Tongue (tissue), 3 donors: ENCODE data around the gene CABP2. TPM values are rescaled to one million over a fixed set of nuclear protein-coding genes. Genes with fewer than 3 reads are reported as not detected.
"Not testable (repeated sequence)": the region's sequence is repeated elsewhere in the genome, so short reads cannot be mapped to it uniquely, and the experiment has no call there.

ENCODE experiments used
- DNase-seq: peaks from one replicate; pipeline ENCODE4 v3.0.0-alpha.2; 2015
- small RNA-seq: library from RNA; depleted of rRNA; stranded (forward); fragments of <200 nt; gene quantifications from one replicate; pipeline ENCODE3, GENCODE V24; 2014; ENCODE audit warnings: low replicate concordance
- total RNA-seq: library from RNA; depleted of rRNA; stranded (reverse); fragments of >200 nt; gene quantifications from one replicate; pipeline ENCODE4 v1.2.3, GENCODE V29; 2014

The CABP2 gene
- total RNA-seq, 1 donor from 2014 or later = not detected

DNA sequence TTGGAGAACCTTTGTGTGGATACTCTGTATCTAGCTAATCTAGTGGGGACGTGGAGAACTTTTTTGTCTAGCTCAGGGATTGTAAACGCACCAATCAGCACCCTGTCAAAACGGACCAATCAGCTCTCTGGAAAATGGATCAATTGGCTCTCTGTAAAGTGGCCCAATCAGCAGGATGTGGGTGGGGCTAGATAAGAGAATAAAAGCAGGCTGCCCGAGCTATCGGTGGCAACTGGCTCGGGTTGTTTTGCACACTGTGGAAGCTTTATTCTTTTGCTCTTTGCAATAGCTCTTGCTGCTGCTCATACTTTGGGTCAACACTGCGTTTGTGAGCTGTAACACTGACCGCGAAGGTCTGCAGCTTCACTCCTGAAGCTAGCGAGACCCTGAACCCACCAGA, 46.6 kb downstream of the CABP2 start:
- DNase-seq = not testable (repeated sequence)

- DNase-seq = no peak
Observed at GRCh38 chr11:67472882-67473281, 50.4 kb downstream of the CABP2 start.

DNA sequence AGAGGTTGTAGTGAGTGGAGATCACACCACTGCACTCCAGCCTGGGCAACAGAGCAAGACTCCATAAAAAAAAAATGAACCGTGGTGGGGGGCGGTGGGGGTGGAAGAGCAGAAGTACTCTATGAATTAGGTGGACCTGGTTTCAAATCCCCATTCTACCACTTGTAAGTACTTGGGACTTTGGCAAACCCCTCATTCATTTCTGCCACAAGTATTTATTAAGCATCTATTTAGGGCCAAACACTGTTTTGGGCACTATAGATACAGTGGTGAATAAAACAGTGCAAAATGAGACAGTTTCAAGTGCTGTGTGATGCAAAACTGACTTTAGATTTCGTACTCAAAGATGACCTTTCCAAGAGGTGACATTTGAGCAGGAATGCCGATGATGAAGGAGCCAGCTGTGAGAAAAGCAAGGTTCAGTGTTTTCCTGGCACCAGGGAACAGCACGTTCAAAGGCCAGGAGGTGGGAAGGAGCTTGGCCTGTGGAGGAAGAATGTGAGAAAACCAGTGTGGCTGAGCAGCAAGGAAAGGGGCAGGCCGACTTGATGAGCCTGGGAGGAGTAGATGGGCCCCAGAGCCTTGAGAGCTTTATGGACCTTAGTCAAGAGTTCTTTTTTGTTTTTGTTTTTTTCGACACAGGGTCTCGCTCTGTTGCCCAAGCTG, 52.8 kb downstream of the CABP2 start:
- DNase-seq = no peak

DNA sequence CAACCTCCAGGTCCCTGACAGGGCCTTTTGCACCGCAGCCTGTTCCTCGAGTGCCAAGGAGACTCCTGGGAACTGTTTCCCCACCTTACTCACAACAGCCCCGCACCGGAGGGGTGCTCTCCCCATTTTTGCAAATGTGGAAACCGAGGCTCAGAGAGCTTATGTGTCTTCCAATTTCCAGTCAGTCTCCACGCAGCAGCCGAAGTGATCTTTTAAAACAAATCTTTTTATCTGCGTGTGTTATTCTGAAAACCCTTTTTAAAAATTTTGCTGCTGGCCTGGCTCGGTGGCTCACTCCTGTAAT, 53.8 kb downstream of the CABP2 start:
- DNase-seq = no peak

Small RNA genes lying within 50 kb of the gene (small RNA-seq; reads per million reads assigned to genes)
- not detected for gene MIR6752

Other genes starting within 250 kb of the CABP2 start
- 36.9 TPM for gene ANKRD13D, start 234.1 kb downstream of the CABP2 start, total RNA-seq
- gene SSH3, start 219.9 kb downstream of the CABP2 start, total RNA-seq = 35.6 TPM
- gene POLD4, start 169.9 kb downstream of the CABP2 start, total RNA-seq = 20.1 TPM
- 5.3 TPM for gene CLCF1, start 149.8 kb downstream of the CABP2 start, total RNA-seq
- 13.3 TPM for gene RAD9A, start 131.5 kb downstream of the CABP2 start, total RNA-seq
- 121 TPM for gene PPP1CA, start 121.6 kb downstream of the CABP2 start, total RNA-seq
- 1.0 TPM for gene TBC1D10C, start 119.4 kb downstream of the CABP2 start, total RNA-seq
- 39.0 TPM for gene CARNS1, start 107.8 kb downstream of the CABP2 start, total RNA-seq
- gene RPS6KB2, start 95.0 kb downstream of the CABP2 start, total RNA-seq = 65.2 TPM
- 1.2 TPM for gene PTPRCAP, start 85.8 kb downstream of the CABP2 start, total RNA-seq
- gene CORO1B, start 80.0 kb downstream of the CABP2 start, total RNA-seq = 45.0 TPM
- not detected for gene GPR152, start 70.7 kb downstream of the CABP2 start, total RNA-seq
- gene CABP4, start 68.1 kb downstream of the CABP2 start, total RNA-seq = 1.1 TPM
- gene TMEM134, start 54.2 kb downstream of the CABP2 start, total RNA-seq = 83.5 TPM
- 42.2 TPM for gene AIP, start 40.4 kb downstream of the CABP2 start, total RNA-seq
- gene PITPNM1, start 18.1 kb downstream of the CABP2 start, total RNA-seq = 17.1 TPM
- gene CDK2AP2, start 15.3 kb downstream of the CABP2 start, total RNA-seq = 10.3 TPM
- gene GSTP1, start 60.4 kb upstream of the CABP2 start, total RNA-seq = 431 TPM
- 273 TPM for gene NDUFV1, start 83.5 kb upstream of the CABP2 start, total RNA-seq
- gene NUDT8, start 106.5 kb upstream of the CABP2 start, total RNA-seq = 4.9 TPM
- not detected for gene TBX10, start 116.3 kb upstream of the CABP2 start, total RNA-seq
- not detected for gene ACY3, start 127.3 kb upstream of the CABP2 start, total RNA-seq
- 3.3 TPM for gene ALDH3B2, start 151.2 kb upstream of the CABP2 start, total RNA-seq